ENCODE data around the gene PPIL1. TPM values are rescaled to one million over a fixed set of nuclear protein-coding genes. Genes with fewer than 3 reads are reported as not detected.

PPIL1 gene
- total and polyA plus RNA-seq, 2 of the 8 experiments (the other 6 are each of a cell fraction or from before 2014, with no cell fraction given): 83.7 to 86.5 TPM

- no peak for TF ChIP-seq POLR2AphosphoS5 (IDR thresholded peaks at IDR 0.05; ENCODE audit: low read depth, low read length)
- TF ChIP-seq JUN (IDR thresholded peaks at IDR 0.05; ENCODE audit: low read depth, low read length): no peak
- TF ChIP-seq CBX8 (IDR thresholded peaks at IDR 0.05; ENCODE audit: borderline replicate concordance, low read depth, low read length): no peak
Measured at GRCh38 chr6:36906539-36907325, 32.1 kb upstream of the PPIL1 start (continued).
